Measurements from ENCODE around the gene SNX5. TPM values are rescaled to one million over a fixed set of nuclear protein-coding genes. Genes with fewer than 3 reads are reported as not detected.

SNX5 gene
- total RNA-seq, 2 donors from 2014 or later: 114 to 255 TPM

- Mint-ChIP-seq H3K4me3 (no peak overlapping the region), H3K4me1 (ENCODE audit: low read depth in 2 of 2) (no peaks in the 10 kb centered on the region), H3K27ac (no peak overlapping the region), H3K27me3 (no peaks in the 10 kb centered on the region), H3K36me3 (no peaks in the 10 kb centered on the region), H3K9me3 (no peaks in the 10 kb centered on the region)
- no peak for DNase-seq (ENCODE audit: low spot score)
- no peak for ATAC-seq
Measured at GRCh38 chr20:18004384-18005031, 35.9 kb upstream of the SNX5 start.

DNA sequence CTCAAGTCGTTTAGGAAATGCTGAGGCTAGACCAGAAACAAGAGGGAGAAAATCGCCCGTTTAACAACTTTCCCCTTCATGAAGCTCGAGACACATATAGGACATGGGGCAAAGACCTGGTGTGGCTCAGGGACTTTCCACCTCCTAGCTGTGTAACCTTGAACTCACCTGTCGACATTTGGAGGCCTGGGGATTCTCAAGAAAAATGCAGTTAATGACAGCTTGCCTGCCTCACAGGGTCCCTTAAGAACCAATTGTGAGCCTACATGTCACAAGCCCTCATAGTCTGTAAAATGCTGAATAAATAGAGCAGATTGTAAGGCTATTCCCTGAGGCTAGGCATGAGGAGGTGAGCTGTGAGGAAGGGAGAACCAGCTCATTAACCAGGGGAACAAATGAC, 35.3 kb upstream of the SNX5 start:
- no peaks in the 10 kb centered on the region for H3K4me1 Mint-ChIP-seq (ENCODE audit: low read depth in 2 of 2)
- no peaks in the 10 kb centered on the region for H3K27me3 Mint-ChIP-seq
- H3K36me3 Mint-ChIP-seq: no peaks in the 10 kb centered on the region
- H3K9me3 Mint-ChIP-seq: no peaks in the 10 kb centered on the region
- ATAC-seq: no peak
- H3K4me3 Mint-ChIP-seq: no peak overlapping the region
- no peak overlapping the region for H3K27ac Mint-ChIP-seq
- no peak for DNase-seq (ENCODE audit: low spot score)

- no peak overlapping the region for H3K4me3 Mint-ChIP-seq
- H3K4me1 Mint-ChIP-seq (ENCODE audit: low read depth in 2 of 2): peaks cover 0 to under 1% of the 10 kb centered on the region in 2 donors
- no peaks in the 10 kb centered on the region for H3K27me3 Mint-ChIP-seq
- DNase-seq (ENCODE audit: low spot score) (no peak), ATAC-seq (no peak)
- H3K36me3 Mint-ChIP-seq: no peaks in the 10 kb centered on the region
- H3K27ac Mint-ChIP-seq: no peak overlapping the region
- H3K9me3 Mint-ChIP-seq: no peaks in the 10 kb centered on the region
Measured at GRCh38 chr20:18001131-18001921, 32.7 kb upstream of the SNX5 start.

- Mint-ChIP-seq H3K27me3 (no peaks in the 10 kb centered on the region), H3K36me3 (no peaks in the 10 kb centered on the region), H3K9me3 (no peaks in the 10 kb centered on the region), H3K4me3 (no peak overlapping the region), H3K27ac (no peak overlapping the region), H3K4me1 (ENCODE audit: low read depth in 2 of 2) (peaks cover 5 to 7% of the 10 kb centered on the region in 2 donors)
- no peak for DNase-seq (ENCODE audit: low spot score)
- no peak for ATAC-seq
Measured at GRCh38 chr20:17999566-17999965, 31.0 kb upstream of the SNX5 start.

- H3K27ac Mint-ChIP-seq: no peak overlapping the region
- DNase-seq (ENCODE audit: low spot score): no peak
- peaks cover 5 to 8% of the 10 kb centered on the region in 2 donors for H3K4me1 Mint-ChIP-seq (ENCODE audit: low read depth in 2 of 2)
- ATAC-seq: no peak
- H3K27me3 Mint-ChIP-seq: no peaks in the 10 kb centered on the region
- H3K36me3 Mint-ChIP-seq: no peaks in the 10 kb centered on the region
- no peaks in the 10 kb centered on the region for H3K9me3 Mint-ChIP-seq
- no peak overlapping the region for H3K4me3 Mint-ChIP-seq
Measured at GRCh38 chr20:17998446-17998845, 29.9 kb upstream of the SNX5 start.

- H3K9me3 Mint-ChIP-seq: no peaks in the 10 kb centered on the region
- H3K4me1 Mint-ChIP-seq (ENCODE audit: low read depth in 2 of 2): peaks cover 11 to 23% of the 10 kb centered on the region in 2 donors
- H3K4me3 Mint-ChIP-seq: no peak overlapping the region
- DNase-seq (ENCODE audit: low spot score) (no peak), ATAC-seq (peak; percentile 66 to 78)
- no peaks in the 10 kb centered on the region for H3K36me3 Mint-ChIP-seq
- H3K27ac Mint-ChIP-seq: no peak overlapping the region
- H3K27me3 Mint-ChIP-seq: no peaks in the 10 kb centered on the region
Measured at GRCh38 chr20:17995967-17996819, 27.6 kb upstream of the SNX5 start.

- Mint-ChIP-seq H3K36me3 (no peaks in the 10 kb centered on the region), H3K27me3 (no peaks in the 10 kb centered on the region), H3K27ac (peak overlapping the region in 1 of 2 donors; percentile 4), H3K4me1 (ENCODE audit: low read depth in 2 of 2) (peaks cover 11 to 23% of the 10 kb centered on the region in 2 donors), H3K4me3 (no peak overlapping the region), H3K9me3 (no peaks in the 10 kb centered on the region)
- ATAC-seq (no peak), DNase-seq (ENCODE audit: low spot score) (no peak)
Measured at GRCh38 chr20:17993546-17993945, 25.0 kb upstream of the SNX5 start.

DNA sequence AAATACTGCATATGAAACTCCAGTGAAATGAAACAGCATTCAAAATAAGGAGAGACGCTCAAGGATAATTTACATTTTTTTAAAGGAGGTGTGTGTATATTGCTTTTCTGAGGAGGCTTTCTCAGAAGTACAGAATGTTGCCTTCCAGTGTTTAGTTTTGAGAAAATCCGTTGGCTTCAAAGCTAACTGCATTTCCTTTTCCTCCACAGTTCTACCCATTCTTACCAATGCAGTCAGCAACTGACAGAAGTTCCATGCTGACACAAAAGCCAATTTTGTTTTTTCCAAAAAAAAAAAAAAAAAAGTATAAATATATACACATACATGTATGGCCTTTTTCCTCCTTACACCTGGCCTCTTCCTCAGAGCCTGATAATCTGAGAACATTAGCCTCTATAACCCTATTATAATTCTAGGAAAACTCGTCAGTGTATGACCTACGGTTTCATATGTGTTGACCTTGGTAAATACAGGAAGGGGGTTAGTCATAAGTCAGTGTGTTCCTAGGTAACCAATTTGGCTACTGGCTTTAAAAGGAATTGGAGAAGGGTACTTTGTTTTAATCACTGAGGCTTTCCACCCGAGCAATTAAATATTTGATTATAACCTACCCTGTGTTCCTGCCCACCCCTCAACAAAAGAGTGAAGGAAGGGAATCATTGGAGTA, 24.4 kb upstream of the SNX5 start:
- Mint-ChIP-seq H3K4me3 (peak overlapping the region; percentile 21), H3K27ac (peak overlapping the region in 1 of 2 donors; percentile 4)

DNA sequence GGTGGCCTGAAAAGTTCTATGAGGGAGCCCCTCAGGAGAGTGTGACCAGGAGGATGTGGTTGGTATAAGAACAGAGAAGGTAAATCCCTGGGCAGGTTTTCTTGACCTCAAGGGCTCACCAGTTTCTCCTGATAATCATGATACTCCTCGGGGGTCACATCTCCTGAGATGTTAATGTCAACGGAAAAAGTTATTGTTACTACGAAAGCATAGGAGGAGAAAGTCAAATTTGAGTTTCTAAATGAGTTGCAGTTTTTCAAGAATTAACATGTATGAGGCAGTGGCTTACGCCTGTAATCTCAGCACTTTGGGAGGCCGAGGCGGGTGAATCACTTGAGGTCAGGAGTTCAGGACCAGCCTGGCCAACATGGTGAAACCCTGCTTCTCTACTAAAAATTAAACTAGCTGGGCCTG, 23.6 kb upstream of the SNX5 start:
- Mint-ChIP-seq H3K36me3 (no peaks in the 10 kb centered on the region), H3K27me3 (no peaks in the 10 kb centered on the region), H3K4me1 (ENCODE audit: low read depth in 2 of 2) (peaks cover 11 to 23% of the 10 kb centered on the region in 2 donors), H3K9me3 (no peaks in the 10 kb centered on the region), H3K27ac (peak overlapping the region; percentile 4 to 22), H3K4me3 (no peak overlapping the region)
- ATAC-seq: peak; percentile 11 to 80
- no peak for DNase-seq (ENCODE audit: low spot score)

More for the DNA sequence above, 24.4 kb upstream of the SNX5 start:
- peak in 1 of 2 donors; percentile 52 for ATAC-seq
- H3K36me3 Mint-ChIP-seq: no peaks in the 10 kb centered on the region
- H3K27me3 Mint-ChIP-seq: no peaks in the 10 kb centered on the region
- no peaks in the 10 kb centered on the region for H3K9me3 Mint-ChIP-seq
- peaks cover 11 to 23% of the 10 kb centered on the region in 2 donors for H3K4me1 Mint-ChIP-seq (ENCODE audit: low read depth in 2 of 2)
- no peak for DNase-seq (ENCODE audit: low spot score)

DNA sequence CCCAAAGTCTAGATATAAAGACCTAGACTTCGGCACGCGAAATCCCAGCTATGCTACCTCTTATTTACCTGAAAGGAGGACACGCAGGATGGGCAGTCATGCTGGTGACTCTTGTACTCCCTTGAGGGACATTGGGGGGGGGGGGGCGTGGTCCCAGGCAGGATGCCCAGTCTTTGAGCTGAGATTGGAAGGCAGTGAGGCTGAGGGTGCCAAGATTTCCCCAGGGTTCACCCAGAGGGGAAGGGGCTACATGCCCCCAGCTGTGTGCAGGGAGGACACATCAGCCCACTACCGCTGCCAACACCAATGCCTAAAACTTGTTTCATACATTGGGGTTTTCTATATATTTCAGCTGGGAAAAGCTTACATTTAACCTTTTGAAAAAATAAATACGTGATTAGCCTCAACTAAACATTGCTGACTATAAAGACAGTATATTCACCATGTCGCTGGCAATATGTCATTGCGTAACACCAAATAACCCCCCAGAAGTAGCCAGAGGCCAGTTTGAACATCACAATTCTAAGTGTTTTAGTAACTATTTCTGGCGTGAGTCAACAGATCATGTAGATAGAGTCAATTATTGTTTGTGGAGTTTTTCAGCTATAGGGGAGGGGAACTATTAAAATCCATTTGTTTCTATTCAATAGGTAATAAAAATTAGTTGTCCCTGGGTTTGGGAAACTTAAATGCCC, 21.8 kb upstream of the SNX5 start:
- no peak for ATAC-seq

DNA sequence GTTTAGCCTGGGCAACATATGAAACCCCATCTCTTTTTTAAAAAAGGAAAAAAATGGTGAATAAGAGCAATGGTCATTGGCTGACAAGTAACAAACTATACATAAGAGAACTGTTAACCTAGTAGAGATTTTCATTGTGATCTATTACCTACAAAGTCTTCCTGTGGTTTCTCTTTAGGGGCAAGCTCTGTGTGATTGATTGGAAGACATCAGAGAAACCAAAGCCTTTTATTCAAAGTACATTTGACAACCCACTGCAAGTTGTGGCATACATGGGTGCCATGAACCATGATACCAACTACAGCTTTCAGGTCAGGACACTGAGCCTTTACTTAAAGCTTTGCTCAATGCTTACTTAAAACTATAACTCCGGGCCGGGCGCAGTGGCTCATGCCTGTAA, 19.4 kb upstream of the SNX5 start:
- no peak for ATAC-seq
- Mint-ChIP-seq H3K4me1 (ENCODE audit: low read depth in 2 of 2) (peaks cover 6 to 16% of the 10 kb centered on the region in 2 donors), H3K27ac (no peak overlapping the region), H3K9me3 (no peaks in the 10 kb centered on the region), H3K4me3 (no peak overlapping the region), H3K27me3 (no peaks in the 10 kb centered on the region), H3K36me3 (peaks cover 5% of the 10 kb centered on the region)
- no peak for DNase-seq (ENCODE audit: low spot score)

More for the DNA sequence above, 21.8 kb upstream of the SNX5 start:
- H3K36me3 Mint-ChIP-seq: no peaks in the 10 kb centered on the region
- no peaks in the 10 kb centered on the region for H3K27me3 Mint-ChIP-seq
- no peak for DNase-seq (ENCODE audit: low spot score)
- peaks cover 6 to 16% of the 10 kb centered on the region in 2 donors for H3K4me1 Mint-ChIP-seq (ENCODE audit: low read depth in 2 of 2)
- H3K4me3 Mint-ChIP-seq: no peak overlapping the region
- H3K9me3 Mint-ChIP-seq: no peaks in the 10 kb centered on the region
- no peak overlapping the region for H3K27ac Mint-ChIP-seq

GRCh38 chr20:17985388-17986018, 16.9 kb upstream of the SNX5 start:
- no peak for DNase-seq (ENCODE audit: low spot score)
- H3K4me1 Mint-ChIP-seq (ENCODE audit: low read depth in 2 of 2): peaks cover 3 to 6% of the 10 kb centered on the region in 2 donors
- H3K27ac Mint-ChIP-seq: no peak overlapping the region
- H3K4me3 Mint-ChIP-seq: no peak overlapping the region
- no peak for ATAC-seq
- no peaks in the 10 kb centered on the region for H3K9me3 Mint-ChIP-seq
- H3K27me3 Mint-ChIP-seq: no peaks in the 10 kb centered on the region
- H3K36me3 Mint-ChIP-seq: peaks cover 8% of the 10 kb centered on the region
